Measurements from ENCODE around the gene UTS2B. TPM values are rescaled to one million over a fixed set of nuclear protein-coding genes. Genes with fewer than 3 reads are reported as not detected.

The UTS2B gene
- total RNA-seq, 1 experiment from 2014 or later = 0.52 TPM

GRCh38 chr3:191220908-191221307, 109.4 kb downstream of the UTS2B start:
- Histone ChIP-seq H3K4me1 (no peaks in the 10 kb centered on the region), H3K4me3 (ENCODE audit: low read depth, low read length) (no peak overlapping the region), H3K36me3 (ENCODE audit: control insufficient read depth, insufficient read depth, low read length) (no peaks in the 10 kb centered on the region), H3K27me3 (replicated peaks; ENCODE audit: control insufficient read depth, insufficient read depth, low read length) (no peaks in the 10 kb centered on the region), H3K9me3 (no peaks in the 10 kb centered on the region)
- POLR2A ChIA-PET = no interaction called here
- Mint-ChIP-seq H3K9me3 (ENCODE audit: unreplicated experiment) (peaks cover 10% of the 10 kb centered on the region), H3K36me3 (ENCODE audit: insufficient read depth, unreplicated experiment) (no peaks in the 10 kb centered on the region), H3K4me3 (ENCODE audit: unreplicated experiment) (no peak overlapping the region), H3K4me1 (ENCODE audit: low read depth, unreplicated experiment) (no peaks in the 10 kb centered on the region), H3K27me3 (ENCODE audit: insufficient read depth, unreplicated experiment) (no peaks in the 10 kb centered on the region), H3K27ac (ENCODE audit: unreplicated experiment) (no peak overlapping the region)
- CTCF ChIA-PET = no interaction called here
- no TSS peak for BruUV-seq (replicated peaks)
- intact Hi-C loops (cut with micrococcal nuclease; ENCODE audit: unreplicated experiment) = no loop called here
- no peak for DNase-seq
- peak in 1 of 2 experiments; percentile 0 for TF ChIP-seq CTCF (IDR thresholded peaks at IDR 0.05; ENCODE audit: insufficient read depth in 1 of 2, low read depth in 1 of 2, low read length in 1 of 2, severe bottlenecking in 1 of 2, unreplicated experiment in 1 of 2)

GRCh38 chr3:191217301-191217700, 113.0 kb downstream of the UTS2B start:
- Mint-ChIP-seq H3K36me3 (ENCODE audit: insufficient read depth, unreplicated experiment) (no peaks in the 10 kb centered on the region), H3K4me1 (ENCODE audit: low read depth, unreplicated experiment) (no peaks in the 10 kb centered on the region), H3K27me3 (ENCODE audit: insufficient read depth, unreplicated experiment) (no peaks in the 10 kb centered on the region), H3K9me3 (ENCODE audit: unreplicated experiment) (peaks cover 10% of the 10 kb centered on the region), H3K4me3 (ENCODE audit: unreplicated experiment) (no peak overlapping the region), H3K27ac (ENCODE audit: unreplicated experiment) (no peak overlapping the region)
- intact Hi-C loops (cut with micrococcal nuclease; ENCODE audit: unreplicated experiment) = no loop called here
- TF ChIP-seq CTCF (IDR thresholded peaks at IDR 0.05; ENCODE audit: insufficient read depth in 1 of 2, low read depth in 1 of 2, low read length in 1 of 2, severe bottlenecking in 1 of 2, unreplicated experiment in 1 of 2) = no peak
- H3K4me1 ChIP-seq = no peaks in the 10 kb centered on the region
- no peak overlapping the region for H3K4me3 ChIP-seq (ENCODE audit: low read depth, low read length)
- POLR2A ChIA-PET = no interaction called here
- no peak for DNase-seq
- H3K36me3 ChIP-seq (ENCODE audit: control insufficient read depth, insufficient read depth, low read length) = no peaks in the 10 kb centered on the region
- H3K27me3 ChIP-seq (replicated peaks; ENCODE audit: control insufficient read depth, insufficient read depth, low read length) = no peaks in the 10 kb centered on the region
- no peaks in the 10 kb centered on the region for H3K9me3 ChIP-seq
- CTCF ChIA-PET = no interaction called here
- no TSS peak for BruUV-seq (replicated peaks)

Other genes starting within 250 kb of the UTS2B start
- not detected in 2 replicates for gene OSTN, start 131.3 kb downstream of the UTS2B start, total RNA-seq (2022)
- gene CCDC50, start 1.1 kb downstream of the UTS2B start, total RNA-seq (2022) = 49.5 and 53.1 TPM in 2 replicates
- gene PYDC2, start 130.6 kb upstream of the UTS2B start, total RNA-seq (2022) = not detected in 2 replicates

Data from Caco-2 (cell line).